Colonic mucosa (tissue), 4 donors: ENCODE results near the gene MKI67. TPM values are rescaled to one million over a fixed set of nuclear protein-coding genes. Genes with fewer than 3 reads are reported as not detected.

Experiments
- DNase-seq: peaks from one replicate; pipeline ENCODE4 v3.0.0-alpha.2; 2020
- H3K27ac ChIP-seq: fragments of 200-600 bp; one replicate; pipeline ENCODE4 v1.8.0; 2021
- H3K27me3 ChIP-seq: fragments of 200-600 bp; one replicate; pipeline ENCODE4 v1.8.0; 2021
- H3K36me3 ChIP-seq: fragments of 200-600 bp; one replicate; pipeline ENCODE4 v1.8.0; 2021
- H3K4me1 ChIP-seq: fragments of 200-600 bp; one replicate; pipeline ENCODE4 v1.8.0; 2021; ENCODE audit warnings: mild to moderate bottlenecking
- H3K4me3 ChIP-seq: fragments of 200-600 bp; one replicate; pipeline ENCODE4 v1.8.0; 2021
- H3K9ac ChIP-seq, 2 donors: one replicate each; pipeline ENCODE4 v1.7.0; 2013; ENCODE audit warnings: control low read depth in 2 of 2, low read depth in 2 of 2, low read length in 2 of 2
- H3K9me3 ChIP-seq: fragments of 200-600 bp; one replicate; pipeline ENCODE4 v1.8.0; 2021
- CTCF ChIP-seq: fragments of 200-600 bp; IDR thresholded peaks from one replicate; pipeline ENCODE4 v1.8.0; 2022; ENCODE audit warnings: antibody characterized with exemption, mild to moderate bottlenecking
- intact Hi-C: fragments of 100-400 bp; cut with DNase I; formaldehyde crosslinking; loops from one replicate; pipeline ENCODE4 v1.14.1; 2022
- total RNA-seq, 2 donors: library from RNA; stranded (reverse); fragmentation: NEBNext Ultra II Directional in 1 of 2; extraction: Animal tissue kit (Norgen Biotek cat#: 25700) in 1 of 2; gene quantifications; one replicate each; pipeline ENCODE4 v1.2.1, GENCODE V29; 2021
- donor health status: healthy.
- donor health status: DM: no; HTN: no; CAD: no.
- donor health status: DM: no; HTN: no; CAD: no.

The MKI67 gene
- total RNA-seq, 2 donors from 2014 or later = 40.2 to 148 TPM

GRCh38 chr10:128128582-128128981 lies 2.4 kb upstream of the MKI67 start:
- Histone ChIP-seq H3K36me3 (no peaks in the 10 kb centered on the region), H3K4me1 (no peaks in the 10 kb centered on the region), H3K27ac (no peak overlapping the region), H3K9ac (no peak overlapping the region), H3K4me3 (no peak overlapping the region), H3K9me3 (no peaks in the 10 kb centered on the region), H3K27me3 (no peaks in the 10 kb centered on the region)
- DNase-seq = no peak
- no peak for TF ChIP-seq CTCF
- intact Hi-C loops = no loop called here

- Histone ChIP-seq H3K4me3 (peak overlapping the region; percentile 88), H3K9me3 (no peaks in the 10 kb centered on the region), H3K27ac (peak overlapping the region; percentile 9), H3K36me3 (no peaks in the 10 kb centered on the region), H3K9ac (peak overlapping the region; percentile 62 to 69), H3K27me3 (no peaks in the 10 kb centered on the region), H3K4me1 (no peaks in the 10 kb centered on the region)
- peak; percentile 65 for DNase-seq
- TF ChIP-seq CTCF = no peak
- intact Hi-C loops = no loop called here
Measured at GRCh38 chr10:128125416-128125943, 743 bp downstream of the MKI67 start.

- Histone ChIP-seq H3K9ac (peak overlapping the region in 1 of 2 donors; percentile 69), H3K9me3 (no peaks in the 10 kb centered on the region), H3K4me1 (no peaks in the 10 kb centered on the region), H3K27ac (no peak overlapping the region), H3K27me3 (no peaks in the 10 kb centered on the region), H3K4me3 (peak overlapping the region; percentile 88), H3K36me3 (no peaks in the 10 kb centered on the region)
- no peak for TF ChIP-seq CTCF
- intact Hi-C loops = no loop called here
- no peak for DNase-seq
Measured at GRCh38 chr10:128124813-128125403, 1.3 kb downstream of the MKI67 start.

- H3K9ac ChIP-seq = no peak overlapping the region
- no peak overlapping the region for H3K27ac ChIP-seq
- intact Hi-C loops = no loop called here
- H3K4me1 ChIP-seq = no peaks in the 10 kb centered on the region
- no peak for DNase-seq
- no peak overlapping the region for H3K4me3 ChIP-seq
- no peaks in the 10 kb centered on the region for H3K36me3 ChIP-seq
- H3K9me3 ChIP-seq = no peaks in the 10 kb centered on the region
- no peaks in the 10 kb centered on the region for H3K27me3 ChIP-seq
- TF ChIP-seq CTCF = no peak
Measured at GRCh38 chr10:128123846-128124245, 2.4 kb downstream of the MKI67 start.

GRCh38 chr10:128122931-128123330 lies 3.3 kb downstream of the MKI67 start:
- Histone ChIP-seq H3K27ac (no peak overlapping the region), H3K9ac (no peak overlapping the region), H3K27me3 (no peaks in the 10 kb centered on the region), H3K4me1 (no peaks in the 10 kb centered on the region), H3K9me3 (no peaks in the 10 kb centered on the region), H3K36me3 (no peaks in the 10 kb centered on the region), H3K4me3 (no peak overlapping the region)
- TF ChIP-seq CTCF = no peak
- intact Hi-C loops = no loop called here
- DNase-seq = no peak
